K562 treated with DMSO at 1 percent for 4 hours (cell line): ENCODE data around the gene OSBPL10. TPM values are rescaled to one million over a fixed set of nuclear protein-coding genes. Genes with fewer than 3 reads are reported as not detected.

Experiments
- total RNA-seq: library from RNA; unstranded; fragments of 300-600 nt; gene quantifications from 2 replicates; pipeline ENCODE4 v1.2.3, GENCODE V29; 2022; ENCODE audit not compliant: insufficient read depth

OSBPL10 gene, protein sequence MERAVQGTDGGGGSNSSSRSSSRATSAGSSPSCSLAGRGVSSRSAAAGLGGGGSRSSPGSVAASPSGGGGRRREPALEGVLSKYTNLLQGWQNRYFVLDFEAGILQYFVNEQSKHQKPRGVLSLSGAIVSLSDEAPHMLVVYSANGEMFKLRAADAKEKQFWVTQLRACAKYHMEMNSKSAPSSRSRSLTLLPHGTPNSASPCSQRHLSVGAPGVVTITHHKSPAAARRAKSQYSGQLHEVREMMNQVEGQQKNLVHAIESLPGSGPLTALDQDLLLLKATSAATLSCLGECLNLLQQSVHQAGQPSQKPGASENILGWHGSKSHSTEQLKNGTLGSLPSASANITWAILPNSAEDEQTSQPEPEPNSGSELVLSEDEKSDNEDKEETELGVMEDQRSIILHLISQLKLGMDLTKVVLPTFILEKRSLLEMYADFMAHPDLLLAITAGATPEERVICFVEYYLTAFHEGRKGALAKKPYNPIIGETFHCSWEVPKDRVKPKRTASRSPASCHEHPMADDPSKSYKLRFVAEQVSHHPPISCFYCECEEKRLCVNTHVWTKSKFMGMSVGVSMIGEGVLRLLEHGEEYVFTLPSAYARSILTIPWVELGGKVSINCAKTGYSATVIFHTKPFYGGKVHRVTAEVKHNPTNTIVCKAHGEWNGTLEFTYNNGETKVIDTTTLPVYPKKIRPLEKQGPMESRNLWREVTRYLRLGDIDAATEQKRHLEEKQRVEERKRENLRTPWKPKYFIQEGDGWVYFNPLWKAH
- total RNA-seq = 0.79 and 1.1 TPM in 2 replicates

DNA sequence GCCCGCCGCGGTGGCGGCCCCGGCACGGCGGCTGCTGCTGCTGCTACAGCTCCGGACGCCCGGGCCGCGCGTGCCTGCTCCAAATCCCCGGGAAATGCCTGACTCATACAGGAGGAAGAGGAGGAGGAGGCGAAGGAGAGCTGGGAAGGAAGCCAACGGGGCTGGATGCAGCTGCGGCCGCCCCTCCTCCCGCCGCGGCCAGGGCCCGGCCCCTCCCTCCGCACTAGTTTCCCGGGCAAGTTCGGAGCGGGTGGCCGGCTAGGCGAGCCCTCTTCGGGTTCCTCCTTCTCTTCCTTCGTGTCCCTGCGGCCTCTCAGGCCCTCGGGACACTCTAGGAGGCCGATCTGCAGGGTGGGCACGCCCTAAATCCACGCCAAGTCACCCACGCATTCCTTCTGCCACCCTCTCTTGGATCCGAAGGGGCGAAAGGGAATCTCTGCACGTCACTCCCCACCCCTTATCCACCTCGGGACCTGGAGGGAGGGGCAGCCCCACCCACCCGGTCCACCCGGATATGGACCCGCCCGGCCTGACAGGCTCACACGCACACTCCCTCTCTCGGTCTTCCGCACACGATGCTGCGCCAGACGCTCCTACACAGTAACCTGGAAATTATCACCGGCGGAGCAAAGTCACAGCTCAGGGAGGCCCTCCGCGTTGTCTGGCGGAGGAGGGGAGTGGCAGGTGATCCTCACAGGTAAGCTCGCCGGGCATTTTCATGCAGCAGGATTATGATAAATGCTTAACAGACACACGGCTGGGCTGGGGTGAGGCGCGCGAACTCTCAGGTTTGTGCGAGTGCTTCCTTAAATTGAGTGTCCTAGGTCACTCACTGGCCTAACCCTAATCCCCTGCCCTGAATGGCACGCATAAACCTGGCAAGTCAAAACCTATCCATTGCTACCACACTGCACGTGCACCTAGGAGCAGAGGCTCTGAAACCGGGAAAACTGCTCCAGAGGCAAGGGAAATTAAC lies at the start of gene OSBPL10, which contains the start of gene ZNF860:
TSS of gene OSBPL10 (minus strand) at position 57 of the 976 bp plus-strand sequence. CDS start 83 bp downstream, outside the sequence.
TSS of gene ZNF860 (plus strand) at position 545 of the 976 bp plus-strand sequence. CDS start 7,330 bp downstream, outside the sequence.

Other genes starting within 250 kb of the OSBPL10 start
- gene ZNF860, start 488 bp upstream of the OSBPL10 start, total RNA-seq = not detected in 2 replicates
- 9.2 and 15.3 TPM in 2 replicates for gene GPD1L, start 125.4 kb upstream of the OSBPL10 start, total RNA-seq